T-cell (primary cell): ENCODE measurements around the gene PTN. TPM values are rescaled to one million over a fixed set of nuclear protein-coding genes. Genes with fewer than 3 reads are reported as not detected.
"Not testable (repeated sequence)": the region's sequence is repeated elsewhere in the genome, so short reads cannot be mapped to it uniquely, and the experiment has no call there.

Experiments
- ATAC-seq, 4 experiments: fragments of 200-7000 bp in 3 of 4; fragments of 150-1000 bp in 1 of 4; cut with Tn5 transposase; replicated peaks in 1 of 4; 1 replicate in 3 of 4; 2 replicates in 1 of 4; pipeline ENCODE4 v1.10.0; 2021; ENCODE audit warnings: moderate library complexity in 3 of 4, mild to moderate bottlenecking in 2 of 4, moderate number of reproducible peaks in 1 of 4
- CTCF ChIA-PET, 2 donors: fragments of 300-600 bp; sonication (Branson Sonifier 250); formaldehyde crosslinking; loops; one replicate each; lab custom pipeline; 2022; ENCODE audit warnings: antibody characterized with exemption in 2 of 2; lab: Charles Lee
- POLR2A ChIA-PET, 2 donors: fragments of 300-600 bp; sonication (Branson Sonifier 250); formaldehyde crosslinking; loops; one replicate each; lab custom pipeline; 2022; ENCODE audit warnings: antibody characterized with exemption in 2 of 2; lab: Charles Lee
- DNase-seq, 35 experiments: peaks; one replicate each; pipeline versions ENCODE4 v3.0.0 to v3.0.0-alpha.2; 2013 to 2023
- H3K27ac ChIP-seq: one replicate; pipeline ENCODE4 v1.5.1; 2013; ENCODE audit warnings: low read length
- H3K27me3 ChIP-seq, 2 experiments: replicated peaks in 1 of 2; 1 replicate in 1 of 2; 2 replicates in 1 of 2; pipeline versions ENCODE4 v1.6.1 to v1.7.0; 2013; ENCODE audit warnings: low read length in 1 of 2, mixed read lengths in 1 of 2; ENCODE audit not compliant: control insufficient read depth in 2 of 2, insufficient read depth in 2 of 2; ENCODE audit errors: extremely low read depth in 1 of 2
- H3K36me3 ChIP-seq, 2 donors: 1 replicate in 1 of 2; 2 replicates in 1 of 2; pipeline versions ENCODE4 v1.6.1 to v1.7.0; 2013; ENCODE audit warnings: low read length in 1 of 2; ENCODE audit not compliant: control insufficient read depth in 2 of 2, insufficient read depth in 1 of 2; ENCODE audit errors: extremely low read depth in 1 of 2
- H3K4me1 ChIP-seq, 2 experiments: 1 replicate in 1 of 2; 2 replicates in 1 of 2; pipeline versions ENCODE4 v1.6.1 to v1.7.0; 2013; ENCODE audit warnings: low read length in 2 of 2, mixed read lengths in 1 of 2; ENCODE audit not compliant: insufficient read depth in 2 of 2, control insufficient read depth in 1 of 2; ENCODE audit errors: extremely low read depth in 1 of 2
- H3K4me3 ChIP-seq, 2 donors: 1 replicate in 1 of 2; 2 replicates in 1 of 2; pipeline versions ENCODE4 v1.5.1 to v1.7.0; 2013; ENCODE audit warnings: mild to moderate bottlenecking in 2 of 2, low read length in 1 of 2, moderate library complexity in 1 of 2; ENCODE audit not compliant: control insufficient read depth in 1 of 2; ENCODE audit errors: extremely low read depth in 1 of 2
- H3K9me3 ChIP-seq: 2 replicates; pipeline ENCODE4 v1.7.0; 2013
- H3K27ac Mint-ChIP-seq, 2 donors: one replicate each; pipeline ENCODE4 v1.8.0; 2020 to 2021; ENCODE audit warnings: mild to moderate bottlenecking in 2 of 2, mixed read lengths in 2 of 2
- H3K27me3 Mint-ChIP-seq, 2 donors: one replicate each; pipeline ENCODE4 v1.8.0; 2021 to 2022; ENCODE audit warnings: mixed read lengths in 2 of 2
- H3K36me3 Mint-ChIP-seq: one replicate; pipeline ENCODE4 v1.8.0; 2021; ENCODE audit warnings: mixed read lengths
- H3K4me1 Mint-ChIP-seq, 3 donors: one replicate each; pipeline ENCODE4 v1.8.0; 2020 to 2022; ENCODE audit warnings: mixed read lengths in 3 of 3, mild to moderate bottlenecking in 1 of 3
- H3K4me3 Mint-ChIP-seq, 3 donors: one replicate each; pipeline ENCODE4 v1.8.0; 2020 to 2022; ENCODE audit warnings: mild to moderate bottlenecking in 3 of 3, mixed read lengths in 3 of 3, moderate library complexity in 3 of 3
- H3K9me3 Mint-ChIP-seq, 3 donors: one replicate each; pipeline ENCODE4 v1.8.0; 2020 to 2022; ENCODE audit warnings: mixed read lengths in 3 of 3
- WGBS: methylation state at CpG from one replicate; pipeline ENCODE4 v1.1.5; 2013; ENCODE audit warnings: missing lambda C conversion rate; ENCODE audit not compliant: insufficient coverage; 5-methylcytosine and 5-hydroxymethylcytosine counted together
- total RNA-seq, 35 experiments: library from RNA in 6 of 35; stranded (reverse) in 6 of 35; fragments of 120-200 nt in 1 of 35; gene quantifications; one replicate each; pipeline versions ENCODE4 v1.2.1 to v1.2.4 and lab custom pipeline; 2013 to 2026

PTN gene
- total RNA-seq, 5 donors from 2014 or later (not counting 1 experiment from before 2014, with no cell fraction given) = 0.16 TPM; not detected in 4

GRCh38 chr7:137243741-137244140, 99.8 kb downstream of the PTN start:
- WGBS = 100% methylated on average over 2 of the region's 8 CpGs
- Histone ChIP-seq H3K27me3 (no peaks in the 10 kb centered on the region), H3K27ac (no peak overlapping the region), H3K4me1 (no peaks in the 10 kb centered on the region), H3K9me3 (no peaks in the 10 kb centered on the region), H3K4me3 (no peak overlapping the region), H3K36me3 (no peaks in the 10 kb centered on the region)
- DNase-seq (no peak), ATAC-seq (no peak)
- ChIA-PET CTCF (interaction anchor here in 1 of 2 donors (0.6 kb wide), 1 partner anchor 48 kb away, joined by 4 read pairs; no protein-coding TSS in a partner anchor), POLR2A (interaction anchor here in 1 of 2 donors (0.6 kb wide), 1 partner anchor 21 kb away, joined by 4 read pairs; no protein-coding TSS in a partner anchor)
- no peaks in the 10 kb centered on the region for H3K36me3 Mint-ChIP-seq
- no peaks in the 10 kb centered on the region for H3K4me1 Mint-ChIP-seq
- H3K9me3 Mint-ChIP-seq = peaks cover 4 to 11% (median 7%) of the 10 kb centered on the region in 3 donors
- no peak overlapping the region for H3K4me3 Mint-ChIP-seq
- no peaks in the 10 kb centered on the region for H3K27me3 Mint-ChIP-seq
- no peak overlapping the region for H3K27ac Mint-ChIP-seq

GRCh38 chr7:137242616-137243015, 100.9 kb downstream of the PTN start:
- Histone ChIP-seq H3K27me3 (no peaks in the 10 kb centered on the region), H3K9me3 (no peaks in the 10 kb centered on the region), H3K27ac (no peak overlapping the region), H3K4me3 (no peak overlapping the region), H3K36me3 (no peaks in the 10 kb centered on the region), H3K4me1 (no peaks in the 10 kb centered on the region)
- H3K27ac Mint-ChIP-seq = no peak overlapping the region
- ChIA-PET CTCF (no interaction called here), POLR2A (no interaction called here)
- no peaks in the 10 kb centered on the region for H3K4me1 Mint-ChIP-seq
- peaks cover 4 to 11% (median 8%) of the 10 kb centered on the region in 3 donors for H3K9me3 Mint-ChIP-seq
- 87% methylated on average over 3 of the region's 7 CpGs for WGBS
- H3K4me3 Mint-ChIP-seq = no peak overlapping the region
- H3K36me3 Mint-ChIP-seq = no peaks in the 10 kb centered on the region
- no peaks in the 10 kb centered on the region for H3K27me3 Mint-ChIP-seq
- no peak for DNase-seq
- ATAC-seq = no peak

DNA sequence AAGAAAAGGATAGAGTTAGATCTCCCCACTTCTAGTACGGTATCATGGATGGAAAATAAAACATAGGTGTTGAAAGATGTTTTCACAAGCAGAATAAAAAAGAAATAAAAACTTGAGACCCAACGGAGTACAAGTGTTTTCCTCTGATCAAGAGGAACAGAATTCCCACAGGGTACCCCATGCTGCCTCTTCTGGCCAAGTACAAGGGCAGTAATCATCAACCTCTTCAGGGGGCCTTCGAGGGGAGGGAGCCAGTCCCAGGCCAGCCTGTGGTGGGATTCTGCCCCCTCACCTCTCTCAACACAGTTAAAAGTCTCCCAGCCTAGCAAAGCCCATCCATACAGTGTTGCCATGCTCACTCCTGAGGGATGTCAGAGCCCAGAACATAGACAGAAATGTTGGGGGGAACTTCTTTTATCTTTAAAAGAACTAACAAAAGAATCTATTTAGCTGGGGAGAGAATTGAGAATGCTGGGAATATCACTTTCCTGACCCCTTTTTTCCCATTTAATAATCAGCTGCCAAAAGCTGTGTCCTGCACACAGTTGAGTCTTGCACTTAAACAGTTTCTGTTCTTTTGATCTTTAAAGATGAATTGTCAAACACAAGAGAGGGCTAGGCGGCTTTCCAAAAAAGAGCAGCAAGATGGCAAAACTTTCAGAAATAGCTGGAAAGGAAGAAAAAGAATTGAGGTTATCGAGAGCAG, 101.7 kb downstream of the PTN start:
- H3K9me3 Mint-ChIP-seq = peaks cover 4 to 7% (median 7%) of the 10 kb centered on the region in 3 donors
- ChIA-PET CTCF (no interaction called here), POLR2A (no interaction called here)
- no peaks in the 10 kb centered on the region for H3K4me1 Mint-ChIP-seq
- no peaks in the 10 kb centered on the region for H3K4me1 ChIP-seq
- H3K4me3 Mint-ChIP-seq = no peak overlapping the region
- H3K27me3 Mint-ChIP-seq = no peaks in the 10 kb centered on the region
- no peaks in the 10 kb centered on the region for H3K36me3 Mint-ChIP-seq
- no peak overlapping the region for H3K27ac ChIP-seq
- H3K27ac Mint-ChIP-seq = no peak overlapping the region
- H3K36me3 ChIP-seq = no peaks in the 10 kb centered on the region
- H3K4me3 ChIP-seq = no peak overlapping the region
- no peak for DNase-seq
- no peak for ATAC-seq
- 80% methylated on average over 1 of the region's 5 CpGs for WGBS
- no peaks in the 10 kb centered on the region for H3K27me3 ChIP-seq
- H3K9me3 ChIP-seq = no peaks in the 10 kb centered on the region

- H3K4me3 ChIP-seq, H3K9me3 Mint-ChIP-seq, H3K27ac Mint-ChIP-seq, H3K36me3 ChIP-seq, DNase-seq, H3K27me3 Mint-ChIP-seq, ATAC-seq, H3K4me3 Mint-ChIP-seq, H3K27me3 ChIP-seq, H3K36me3 Mint-ChIP-seq, H3K4me1 Mint-ChIP-seq, H3K27ac ChIP-seq, POLR2A ChIA-PET, CTCF ChIA-PET, H3K9me3 ChIP-seq, H3K4me1 ChIP-seq: not testable (repeated sequence)
- WGBS = no CpG with 5 or more reads among the region's 3 CpGs
These were observed 104.3 kb downstream of the PTN start for GRCh38 chr7:137239186-137239585.

DNA sequence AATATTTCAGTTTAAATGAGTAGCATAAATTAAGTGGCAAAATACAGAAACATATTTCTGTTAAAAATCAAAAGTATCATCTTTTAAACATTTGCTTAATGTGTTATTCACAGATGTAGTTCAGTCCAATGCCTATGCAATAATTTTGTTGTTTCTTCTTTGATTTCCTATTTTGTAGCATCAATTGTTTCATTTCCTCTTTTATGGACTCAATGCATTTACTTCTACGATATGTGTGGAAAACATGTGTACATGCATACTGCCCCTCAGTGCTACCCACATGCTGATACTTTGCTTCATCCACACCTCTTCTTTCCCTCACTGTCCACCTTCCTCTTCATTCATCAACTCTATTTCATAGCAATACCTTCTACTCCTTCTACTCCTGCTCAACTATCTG, 108.1 kb downstream of the PTN start:
- Mint-ChIP-seq H3K9me3 (peaks cover 11 to 13% (median 11%) of the 10 kb centered on the region in 3 donors), H3K4me3 (no peak overlapping the region), H3K27ac (no peak overlapping the region), H3K4me1 (no peaks in the 10 kb centered on the region), H3K36me3 (no peaks in the 10 kb centered on the region), H3K27me3 (no peaks in the 10 kb centered on the region)
- Histone ChIP-seq H3K4me1 (no peaks in the 10 kb centered on the region), H3K4me3 (no peak overlapping the region), H3K9me3 (no peaks in the 10 kb centered on the region), H3K27ac (no peak overlapping the region), H3K36me3 (no peaks in the 10 kb centered on the region), H3K27me3 (no peaks in the 10 kb centered on the region)
- WGBS = 88% methylated on average over 1 of the region's 1 CpG
- ChIA-PET CTCF (no interaction called here), POLR2A (no interaction called here)
- no peak for DNase-seq
- ATAC-seq = no peak

DNA sequence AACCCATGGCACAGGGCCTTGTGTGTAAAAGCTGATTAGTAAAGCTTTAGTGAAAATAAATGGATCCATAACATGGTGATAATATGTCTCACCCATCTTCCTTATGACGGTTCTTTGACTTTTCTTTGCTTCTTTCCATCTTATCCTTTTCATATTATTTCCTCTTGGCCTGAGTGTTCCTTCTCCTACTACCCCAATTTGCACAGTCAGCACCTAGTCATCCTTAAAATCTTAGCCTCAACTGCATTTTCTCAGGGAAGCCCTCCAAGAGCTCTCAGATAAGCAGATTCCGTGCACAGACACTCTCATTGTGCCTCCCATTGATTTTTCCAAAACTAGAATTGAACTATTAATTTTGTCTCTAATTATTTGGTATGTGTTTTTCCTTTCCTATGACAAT, 112.4 kb downstream of the PTN start:
- no peak overlapping the region for H3K27ac ChIP-seq
- WGBS = 75% methylated on average over 1 of the region's 2 CpGs
- Mint-ChIP-seq H3K27me3 (no peaks in the 10 kb centered on the region), H3K4me1 (no peaks in the 10 kb centered on the region), H3K36me3 (no peaks in the 10 kb centered on the region), H3K27ac (no peak overlapping the region), H3K9me3 (peaks cover 11 to 14% (median 11%) of the 10 kb centered on the region in 3 donors), H3K4me3 (no peak overlapping the region)
- no peaks in the 10 kb centered on the region for H3K27me3 ChIP-seq
- ChIA-PET POLR2A (no interaction called here), CTCF (no interaction called here)
- H3K9me3 ChIP-seq = no peaks in the 10 kb centered on the region
- no peak overlapping the region for H3K4me3 ChIP-seq
- ATAC-seq (no peak), DNase-seq (no peak)
- H3K4me1 ChIP-seq = no peaks in the 10 kb centered on the region
- no peaks in the 10 kb centered on the region for H3K36me3 ChIP-seq
